Measurements from ENCODE around the gene B4GALNT3.

- no peak for TF ChIP-seq POLR2AphosphoS5 (IDR thresholded peaks at IDR 0.05; ENCODE audit: low read depth, low read length)
- no peak for TF ChIP-seq FOXP2 (optimal IDR thresholded peaks at IDR 0.05; ENCODE audit: borderline replicate concordance, extremely low read depth, extremely low read length, insufficient read depth)
- TF ChIP-seq TAF1 (IDR thresholded peaks at IDR 0.05; ENCODE audit: borderline replicate concordance, insufficient read depth, low read length), result no peak
- no peak for TF ChIP-seq SIN3A (IDR thresholded peaks at IDR 0.05; ENCODE audit: borderline replicate concordance, insufficient read depth, low read length)
- no peak for TF ChIP-seq REST (IDR thresholded peaks at IDR 0.05; ENCODE audit: insufficient read depth in 1 of 2, low read depth in 2 of 2, low read length in 2 of 2)
These were observed 112.8 kb downstream of the B4GALNT3 start for GRCh38 chr12:572532-572899.

Data from PFSK-1 (cell line).